Globus pallidus (tissue), 1 donor: ENCODE data around the gene TMEM184B.
A peak's percentile ranks its signal among the peaks of the same experiment; 100 is the strongest.

Experiments used
- DNase-seq: peaks from one replicate; pipeline ENCODE4 v3.0.0-alpha.2; 2015; ENCODE audit warnings: low spot score

TMEM184B gene

DNA sequence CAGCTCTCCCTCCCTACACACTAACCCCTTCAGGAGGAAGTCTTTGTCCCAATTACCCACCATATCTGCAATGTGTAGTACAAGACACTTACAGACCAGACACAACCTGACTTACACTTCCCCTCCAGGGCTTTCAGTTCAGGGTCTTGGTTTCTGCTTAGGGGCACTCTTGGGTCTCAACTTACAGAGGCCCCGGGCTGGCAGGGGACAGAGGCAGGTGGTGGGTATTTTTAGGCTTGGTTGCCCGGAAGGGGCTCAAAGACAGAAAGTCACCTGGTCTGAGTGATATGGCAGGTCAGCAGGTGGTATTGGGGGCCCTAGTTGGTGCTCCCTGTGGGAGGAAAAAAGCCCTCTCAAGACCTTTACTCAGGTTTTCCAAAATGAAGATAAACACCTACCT, 3.4 kb upstream of the TMEM184B start:
- DNase-seq, result no peak

DNA sequence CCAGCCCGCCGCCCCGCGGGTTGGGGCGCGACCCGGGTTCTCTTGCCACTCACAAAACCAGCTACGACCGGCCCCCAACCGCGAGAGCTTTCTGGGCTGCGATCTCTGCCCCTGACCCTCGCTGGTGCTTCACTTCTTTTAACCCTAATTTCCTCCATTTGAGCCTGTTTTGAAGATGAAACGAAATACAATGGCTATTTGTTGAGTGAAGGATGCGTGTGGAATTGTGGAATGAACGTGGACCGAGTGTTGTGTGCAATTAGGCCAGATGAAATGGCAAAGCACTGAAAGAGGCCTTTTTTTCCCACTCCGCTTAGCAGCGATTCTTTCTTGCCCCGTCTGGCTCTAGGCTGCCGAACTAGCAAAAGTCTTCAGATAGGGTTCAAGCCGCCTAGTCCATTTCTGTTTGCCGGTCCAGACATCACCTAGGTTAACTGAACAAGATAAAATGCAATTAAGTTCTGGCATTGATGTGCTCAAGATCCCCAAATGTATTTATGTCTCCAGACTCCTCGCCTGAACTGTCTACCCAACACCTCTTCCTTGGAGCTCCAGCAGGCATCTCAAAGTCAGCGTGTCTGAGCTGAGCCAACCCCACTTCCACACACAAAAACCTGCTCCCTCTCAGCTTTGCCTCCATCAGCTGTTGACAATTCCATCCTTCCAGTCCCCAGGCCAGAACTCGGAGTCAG, 471 bp upstream of the TMEM184B start:
- DNase-seq, result peak; percentile 81

DNA sequence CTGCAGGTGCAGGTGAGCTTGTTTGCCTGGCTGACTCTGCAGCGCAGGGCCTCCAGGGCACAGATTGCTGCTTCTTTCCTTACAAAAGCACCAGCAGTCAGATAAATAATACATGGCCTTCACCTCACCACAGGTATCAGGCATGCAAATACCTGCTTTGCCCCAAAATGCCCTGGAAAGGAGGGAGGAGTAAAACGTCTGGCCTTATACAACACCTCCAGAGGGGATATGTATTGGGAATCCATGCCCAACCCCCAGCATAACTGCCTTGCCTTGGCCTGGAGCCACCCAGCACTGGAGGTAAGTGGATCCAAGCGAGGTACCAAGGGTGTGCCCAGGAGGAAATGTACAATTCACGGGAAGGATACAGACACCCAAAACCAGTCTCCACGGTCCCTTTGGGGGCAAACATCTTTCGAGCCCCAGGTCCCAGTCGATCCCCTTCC, 860 bp downstream of the TMEM184B start:
- no peak for DNase-seq

DNA sequence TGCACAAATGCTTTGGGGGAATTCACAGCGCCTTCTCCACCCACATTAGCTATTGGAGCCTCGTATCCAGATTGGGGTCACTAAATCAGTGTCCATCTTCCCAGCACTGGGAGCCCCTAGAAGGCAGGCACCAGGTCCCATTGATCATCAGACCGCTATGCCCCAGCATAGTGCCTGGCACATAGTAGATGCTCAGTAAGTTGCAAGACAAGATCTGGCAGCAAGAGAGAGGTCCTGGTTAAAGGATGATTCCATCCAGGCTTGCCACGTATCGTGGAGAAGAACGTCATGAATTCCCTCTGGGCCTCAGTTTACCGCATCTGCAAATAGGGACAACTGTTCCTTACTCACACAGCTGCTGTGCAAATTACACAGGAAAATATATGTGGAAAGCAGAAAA, 1.7 kb downstream of the TMEM184B start:
- no peak for DNase-seq

DNA sequence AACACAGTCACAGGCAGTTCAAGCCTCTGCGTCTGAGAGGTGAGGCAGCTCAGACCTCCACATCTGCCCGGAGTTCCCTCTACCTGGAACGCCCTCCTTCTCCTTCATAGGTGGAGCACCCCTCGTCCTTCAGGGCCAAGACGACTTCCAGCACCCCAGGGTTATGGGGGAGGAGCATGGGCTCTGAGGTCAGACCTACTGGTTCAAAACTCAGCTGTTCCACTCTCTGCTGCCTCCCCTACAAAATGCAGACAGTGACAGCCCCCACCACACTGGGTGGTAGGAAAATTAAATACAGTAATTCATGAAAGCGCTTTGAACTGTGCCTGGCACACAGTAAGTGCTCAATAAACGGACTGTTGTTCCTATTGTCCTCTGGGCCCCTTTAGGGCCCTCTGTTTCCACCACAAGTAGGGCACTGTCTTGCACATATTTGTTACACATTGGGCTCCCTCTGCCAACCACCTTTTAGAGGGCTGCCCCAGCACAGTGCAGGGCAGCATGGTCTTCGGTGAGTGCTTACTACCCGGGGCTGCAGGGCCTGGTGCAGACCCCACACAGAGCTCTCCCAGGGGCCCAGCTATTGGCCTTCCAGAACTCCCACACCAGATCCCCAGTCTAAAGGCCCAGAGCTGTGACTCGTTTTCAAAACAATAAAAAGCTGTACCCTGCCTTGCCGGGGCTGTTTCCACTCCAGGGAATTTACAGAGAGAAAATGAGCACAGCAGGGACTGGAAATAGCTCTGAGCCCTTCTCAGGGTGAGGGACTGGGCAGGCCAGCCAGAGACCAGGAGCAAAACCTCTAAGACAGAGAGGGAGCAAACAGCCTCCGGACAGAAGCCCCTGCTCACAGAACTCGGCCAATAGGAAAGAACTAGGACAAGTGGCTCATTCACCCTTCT, 2.5 kb downstream of the TMEM184B start:
- peak; percentile 74 for DNase-seq

DNA sequence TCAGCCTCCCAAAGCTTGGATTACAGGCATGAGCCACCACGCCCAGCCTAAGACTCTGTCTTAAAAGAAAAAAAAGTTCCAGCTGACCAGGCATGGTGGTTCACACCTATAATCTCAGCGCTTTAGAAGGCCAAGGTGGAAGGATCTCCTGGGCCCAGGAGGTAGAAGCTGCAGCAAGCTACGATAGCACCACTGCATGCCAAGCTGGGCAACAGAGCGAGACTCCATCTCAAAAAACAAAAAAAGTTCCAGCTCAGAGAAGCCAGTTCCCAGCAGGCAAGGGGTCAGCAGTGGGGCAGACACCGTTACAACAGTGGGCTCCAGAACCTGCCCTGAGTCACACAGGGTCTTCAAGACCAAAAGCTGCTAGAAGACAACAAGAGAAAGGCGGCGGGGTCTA, 3.3 kb downstream of the TMEM184B start:
- no peak for DNase-seq

DNA sequence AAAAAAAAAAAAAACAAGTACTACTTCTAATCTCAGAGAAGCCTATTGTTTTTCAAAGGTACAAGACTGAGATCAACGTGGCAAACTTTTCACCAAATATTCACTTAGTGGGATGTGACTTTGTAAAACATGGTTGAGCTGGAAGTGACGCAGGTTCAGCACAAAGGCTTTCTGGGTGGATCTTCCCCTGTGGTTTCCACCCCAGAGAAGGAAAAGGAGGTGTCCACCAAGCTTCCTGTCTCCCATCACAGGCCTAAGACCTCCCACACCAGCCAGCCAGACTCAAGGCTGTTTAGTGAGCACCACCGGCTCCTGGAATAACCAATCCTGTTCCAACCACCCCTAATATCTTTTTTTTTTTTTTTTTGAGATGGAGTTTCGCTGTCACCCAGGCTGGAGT, 5.7 kb downstream of the TMEM184B start:
- DNase-seq, result no peak

DNA sequence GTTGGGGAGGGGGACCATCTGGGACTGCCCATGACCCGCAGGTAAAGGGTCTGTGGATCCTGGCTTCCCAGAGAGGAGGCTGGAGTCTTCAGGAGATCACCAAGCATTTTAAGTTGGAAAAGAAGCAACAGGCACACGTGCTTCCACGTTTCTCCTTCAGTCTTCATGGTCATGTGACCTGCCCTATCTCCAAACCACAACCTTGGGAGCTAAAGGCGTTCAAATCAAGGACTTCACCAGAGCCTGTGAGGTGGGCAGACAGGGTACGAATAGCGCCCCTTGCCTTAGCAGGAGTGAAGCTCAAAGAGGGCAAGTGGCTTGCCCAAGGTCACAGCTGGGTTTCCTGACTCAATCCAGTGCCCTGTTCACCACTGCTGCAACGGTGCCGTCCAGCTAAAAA, 6.7 kb downstream of the TMEM184B start:
- no peak for DNase-seq

DNA sequence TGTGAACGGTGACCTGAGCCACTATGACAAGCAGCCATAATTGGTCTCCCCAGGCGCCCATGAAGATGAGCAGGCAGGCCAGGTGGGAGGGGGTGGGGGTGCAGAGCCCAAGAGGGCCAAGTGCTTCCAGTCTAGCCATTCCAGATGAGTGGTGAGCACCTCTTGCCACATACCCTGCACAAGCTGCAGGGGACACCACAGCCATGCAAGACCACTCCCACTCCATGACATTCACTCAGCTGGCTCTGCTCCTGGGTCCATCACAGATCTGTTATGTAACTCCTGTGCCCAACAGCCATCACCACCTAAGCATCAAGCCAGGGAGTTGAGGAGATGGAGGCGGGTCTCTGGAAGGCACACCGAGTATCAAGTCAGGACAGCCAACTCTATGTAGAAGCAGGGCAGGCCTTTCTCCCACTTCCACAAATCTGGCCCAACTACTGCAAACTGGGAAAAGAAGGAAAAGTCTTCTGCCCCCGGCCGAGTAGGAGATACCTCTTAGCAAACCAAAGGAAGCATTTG, 8.4 kb downstream of the TMEM184B start:
- DNase-seq, result no peak

DNA sequence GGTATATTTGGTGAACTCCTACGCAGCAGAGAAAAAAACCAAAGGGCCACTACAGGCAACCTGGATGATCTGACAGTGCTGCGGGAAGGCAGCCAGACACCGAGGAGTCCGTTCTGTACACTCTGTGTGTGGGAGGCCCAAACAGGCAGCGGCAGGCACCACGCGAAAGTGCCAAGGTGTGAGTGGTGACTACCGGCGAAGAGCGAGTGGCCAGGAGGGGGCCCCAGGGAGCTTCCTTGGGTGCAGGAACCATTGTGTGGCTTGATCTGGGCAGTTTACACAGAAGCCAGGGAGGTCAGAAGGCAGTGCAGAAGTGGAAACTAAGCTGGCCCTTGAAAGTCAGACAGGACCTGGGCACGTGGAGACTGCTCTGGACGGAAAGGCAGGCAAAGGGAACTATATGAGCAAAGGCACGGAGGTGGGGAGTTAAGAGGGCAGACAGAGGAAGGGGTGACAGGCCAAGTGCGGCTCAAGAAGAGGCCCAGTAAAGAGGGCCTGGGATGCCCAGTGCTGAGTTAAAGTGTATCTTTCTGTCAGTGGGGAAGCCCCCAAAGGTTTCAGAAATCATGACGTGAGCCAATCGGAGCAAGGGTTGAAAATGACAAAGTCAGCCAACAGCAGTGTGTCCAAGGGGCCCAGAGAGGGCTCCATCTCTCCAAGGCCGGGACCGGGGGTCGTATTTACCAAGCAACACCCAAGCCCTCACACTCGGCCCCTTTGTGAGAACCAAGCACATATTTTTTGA, 10.6 kb downstream of the TMEM184B start:
- peak; percentile 73 for DNase-seq

DNA sequence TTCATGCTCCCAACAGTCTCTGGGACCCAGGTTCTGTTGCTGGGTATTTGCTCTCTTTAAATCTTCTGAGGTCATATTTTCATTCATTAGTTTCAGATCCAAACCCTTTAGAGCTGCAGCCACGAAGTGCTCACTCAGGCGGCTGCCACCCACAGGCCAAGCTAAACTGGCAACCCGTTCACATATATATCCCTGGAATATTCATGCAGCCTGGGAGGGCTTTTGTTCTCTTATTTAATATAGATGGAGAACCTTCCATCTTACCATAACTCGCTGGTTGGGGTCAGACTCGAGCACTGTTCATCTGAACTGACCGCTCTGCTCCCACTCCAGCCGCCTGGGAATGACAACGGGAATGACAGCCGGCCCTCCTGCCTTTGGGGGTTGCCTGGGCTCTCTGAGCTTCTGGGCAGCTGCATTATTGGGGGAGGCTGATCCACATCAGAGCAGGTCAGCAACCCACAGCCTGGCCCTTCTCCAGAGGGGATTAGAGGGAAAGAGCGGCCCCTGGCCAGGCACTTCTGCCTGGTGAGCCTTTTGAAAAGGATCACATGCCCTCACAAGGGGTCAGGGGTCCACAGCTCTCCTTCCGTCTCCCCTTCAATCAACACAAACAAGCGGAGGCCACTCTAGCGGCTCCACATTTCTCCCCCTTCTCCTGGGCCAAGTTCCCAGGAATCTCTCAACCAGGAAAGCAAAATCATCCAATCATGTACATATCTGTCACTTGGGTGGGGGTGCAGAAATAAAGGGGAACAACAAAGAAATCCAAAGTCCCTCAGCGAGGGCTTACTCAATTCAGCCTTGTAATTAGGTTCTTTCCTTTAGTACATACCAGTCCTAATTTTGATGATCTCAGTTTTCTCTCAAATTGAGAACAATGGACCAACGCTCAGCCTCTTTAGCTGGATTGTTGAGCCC, 11.8 kb downstream of the TMEM184B start:
- peak; percentile 55 for DNase-seq

DNA sequence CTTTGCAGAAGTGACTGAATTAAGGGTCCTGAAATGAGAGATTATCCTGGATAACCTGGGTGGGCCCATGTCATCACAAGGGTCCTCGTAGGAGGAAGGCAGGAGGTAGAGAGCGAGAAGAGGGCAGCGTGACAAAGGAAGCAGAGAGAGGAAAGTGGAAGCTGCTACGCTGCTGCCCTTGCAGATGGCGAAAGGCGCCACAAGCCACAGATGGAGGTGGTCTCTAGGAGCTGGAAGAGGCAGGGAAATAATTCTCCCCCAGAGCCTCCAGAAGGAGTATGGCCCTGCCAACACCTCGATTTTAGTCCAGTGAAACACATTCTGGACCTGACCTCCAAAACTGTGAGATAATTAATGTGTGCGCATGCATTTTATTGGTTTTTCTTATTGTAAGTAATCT, 13.4 kb downstream of the TMEM184B start:
- DNase-seq, result no peak

DNA sequence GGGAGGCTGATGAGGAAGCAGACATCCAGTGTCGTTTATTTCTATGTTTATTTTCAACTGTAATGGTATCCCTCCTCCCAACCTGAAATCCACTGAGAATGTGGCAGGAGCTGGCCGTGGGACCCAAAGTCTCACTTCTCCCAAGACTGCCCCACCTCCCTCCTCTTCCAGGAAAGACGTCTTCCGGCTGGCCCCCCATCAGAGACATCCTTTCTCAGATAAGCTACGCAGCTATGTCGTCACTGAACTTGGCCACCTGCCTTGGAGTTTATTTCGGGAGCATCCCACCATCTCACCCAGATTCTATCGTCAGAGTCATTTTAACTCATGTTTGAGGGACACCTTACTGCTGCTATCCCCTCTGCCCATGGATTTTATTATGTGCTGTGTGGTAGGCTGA, 13.9 kb downstream of the TMEM184B start:
- DNase-seq, result no peak

DNA sequence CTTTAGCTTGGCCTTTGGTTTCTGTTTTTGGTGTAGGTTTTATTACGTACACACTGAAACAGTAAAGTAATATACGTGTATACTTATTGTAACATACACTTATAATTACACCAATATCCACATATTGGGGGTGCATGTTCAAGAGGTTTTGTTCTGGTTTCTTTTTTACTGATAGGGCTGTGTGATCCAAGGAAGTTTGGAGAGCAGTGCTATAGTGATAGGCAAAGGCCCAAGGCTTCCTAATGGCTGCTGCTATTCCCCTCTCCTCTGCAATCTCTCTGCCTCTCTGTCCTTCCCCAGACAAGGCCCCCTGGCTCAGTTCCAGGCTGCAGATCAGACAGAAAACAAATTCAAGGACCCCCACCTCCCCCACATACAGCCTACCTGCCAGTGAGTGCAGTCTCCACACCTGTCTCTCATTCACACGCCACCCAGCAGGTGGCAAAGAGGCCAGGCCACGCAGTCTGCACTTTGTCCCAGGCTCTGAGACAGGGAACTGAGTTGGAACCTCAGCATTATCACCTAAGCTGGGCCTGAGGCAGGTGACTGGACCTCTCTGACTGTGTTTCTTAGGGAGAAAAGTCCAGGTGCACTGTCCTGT, 15.1 kb downstream of the TMEM184B start:
- no peak for DNase-seq

DNA sequence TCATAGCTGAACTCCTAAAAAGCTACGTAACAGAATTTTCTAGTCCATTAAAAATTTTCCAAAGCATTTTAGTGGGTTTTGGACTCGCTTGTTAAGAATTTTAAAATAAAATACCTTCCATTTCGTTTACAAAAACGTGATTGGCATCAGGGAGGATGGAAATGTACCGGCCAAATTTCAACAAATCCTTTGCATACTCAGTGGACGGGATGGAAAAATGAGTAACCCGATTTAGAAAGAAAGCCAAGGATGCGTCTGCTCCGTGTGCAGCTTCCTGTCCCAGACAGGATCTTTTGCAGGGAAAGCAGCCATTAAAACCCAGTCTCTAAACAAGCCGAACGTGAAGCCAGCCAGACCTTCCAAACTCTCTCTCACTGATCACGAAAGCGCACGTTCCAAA, 15.6 kb downstream of the TMEM184B start:
- no peak for DNase-seq

DNA sequence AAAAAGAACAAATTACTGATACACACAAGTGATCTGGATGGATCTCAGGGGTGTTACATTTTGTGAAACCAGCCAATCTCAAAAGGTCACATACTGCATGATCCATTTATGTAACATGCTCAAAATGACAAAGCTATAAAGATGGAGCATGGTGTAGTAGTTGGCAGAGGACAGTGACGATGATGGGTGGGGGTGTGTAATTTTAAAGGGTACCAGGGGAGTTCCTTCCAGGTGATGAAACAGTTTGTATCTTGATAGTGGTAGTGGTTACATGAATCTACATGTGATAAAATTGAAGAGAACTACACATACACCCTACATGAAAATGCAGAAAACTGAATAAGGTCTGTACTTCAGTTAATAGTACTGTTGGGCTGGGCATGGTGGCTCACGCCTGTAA, 17.1 kb downstream of the TMEM184B start:
- DNase-seq, result no peak

DNA sequence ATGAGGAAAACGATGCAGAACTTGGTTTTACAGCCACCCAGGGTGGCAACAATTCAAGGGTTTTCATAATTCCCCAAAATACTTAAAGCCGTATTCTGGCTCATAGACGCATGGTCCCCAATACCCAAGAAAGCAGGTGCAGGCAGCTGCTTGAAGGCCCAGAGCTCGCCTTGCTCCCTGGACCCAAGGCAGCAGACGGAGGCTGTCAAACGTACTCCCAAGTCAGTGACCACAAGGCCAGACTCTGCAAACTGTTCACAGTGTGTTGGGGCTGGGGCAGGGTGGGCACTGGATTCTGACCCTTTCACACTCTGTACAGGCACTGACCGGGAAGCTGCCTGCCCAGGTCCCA, 21.5 kb downstream of the TMEM184B start:
- DNase-seq, result no peak

DNA sequence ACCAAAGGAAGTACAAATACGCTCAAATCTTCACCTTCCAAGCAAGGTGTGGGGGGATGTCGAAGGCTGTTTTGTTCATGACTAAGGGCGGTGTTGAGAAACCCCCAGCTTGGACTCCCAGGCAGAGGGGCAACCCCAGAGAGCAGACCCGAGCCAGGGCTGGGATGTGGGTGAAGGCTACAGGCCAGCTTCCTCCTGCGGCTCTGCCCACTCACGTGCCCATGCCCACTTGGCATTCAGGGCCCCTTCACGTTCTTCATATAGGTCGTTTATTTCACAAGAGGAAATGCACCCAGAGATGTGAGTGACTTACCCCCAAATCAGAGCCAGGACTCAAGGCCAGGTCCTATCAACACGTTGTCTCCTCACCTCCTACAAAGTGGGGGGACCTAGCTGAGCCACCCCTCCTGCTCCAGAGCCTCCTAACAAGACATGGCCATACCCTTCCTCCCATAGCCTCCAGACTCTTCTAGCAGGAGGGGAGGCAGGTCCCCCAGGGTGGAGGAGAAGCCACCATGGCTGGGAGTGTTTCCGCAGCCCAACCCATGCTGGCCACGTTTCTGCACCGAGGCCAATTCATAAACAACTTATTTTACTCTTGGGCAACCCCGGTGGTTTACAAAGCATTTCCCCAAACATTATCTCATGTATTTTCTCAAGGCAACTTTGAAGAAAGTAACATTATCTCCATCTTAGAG, 22.0 kb downstream of the TMEM184B start:
- no peak for DNase-seq

DNA sequence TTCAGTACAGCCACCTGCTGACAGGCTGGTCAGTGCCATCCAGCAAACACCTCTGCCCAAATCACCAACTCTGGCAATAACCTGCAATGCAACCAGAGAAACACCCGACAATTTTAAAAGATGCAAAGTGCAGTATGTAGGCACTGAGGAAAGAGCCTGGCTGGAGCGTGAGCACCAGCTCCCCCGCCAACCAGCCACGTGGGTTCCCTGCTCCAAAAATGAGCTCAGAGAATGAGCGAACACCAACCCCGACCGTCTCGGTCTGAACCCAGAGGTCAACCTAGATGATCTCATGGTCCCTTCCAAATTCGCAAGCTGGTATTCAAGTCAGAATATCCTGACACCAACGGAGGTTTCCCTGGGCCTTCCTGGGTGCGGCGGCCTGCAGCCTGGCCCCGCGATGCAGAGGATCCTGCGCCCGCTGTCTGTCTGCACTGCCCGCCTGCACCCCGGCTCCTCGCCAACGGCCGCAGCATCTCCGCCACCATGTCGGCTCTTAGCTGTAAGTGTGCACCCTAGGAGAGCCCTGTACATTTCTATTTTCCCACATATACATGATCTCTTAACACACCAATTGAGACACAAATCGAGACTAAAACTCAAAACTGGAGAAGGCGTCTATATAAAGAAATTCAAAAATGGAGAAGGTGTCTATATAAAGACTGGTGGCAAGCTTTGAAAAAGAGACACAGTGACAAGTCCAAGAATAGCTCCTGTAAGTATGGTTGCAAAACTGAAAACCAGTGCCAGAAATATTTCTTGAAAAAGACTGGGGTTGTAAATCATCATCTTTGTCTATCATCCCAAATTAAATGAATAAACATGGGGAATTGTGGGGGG, 22.8 kb downstream of the TMEM184B start:
- DNase-seq, result no peak

DNA sequence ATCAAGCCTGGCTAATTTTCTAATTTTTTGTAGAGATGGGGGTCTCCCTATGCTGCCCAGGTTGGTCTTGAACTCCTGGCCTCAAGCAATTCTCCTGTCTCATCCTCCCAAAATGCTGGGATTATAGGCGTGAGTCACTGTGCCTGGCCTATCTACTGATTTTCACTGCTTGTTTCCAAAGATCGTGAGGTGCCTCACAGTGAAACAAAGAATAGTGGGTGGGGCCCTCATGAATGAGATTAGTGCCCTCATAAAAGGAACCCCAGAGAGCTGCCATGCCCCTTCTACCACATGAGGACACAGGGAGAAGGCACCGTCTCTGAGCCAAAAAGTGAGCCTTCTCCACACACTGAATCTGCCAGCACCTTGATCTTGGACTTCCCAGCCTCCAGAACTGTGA, 23.5 kb downstream of the TMEM184B start:
- no peak for DNase-seq
